ENCODE results near the gene DACH1.

DNA sequence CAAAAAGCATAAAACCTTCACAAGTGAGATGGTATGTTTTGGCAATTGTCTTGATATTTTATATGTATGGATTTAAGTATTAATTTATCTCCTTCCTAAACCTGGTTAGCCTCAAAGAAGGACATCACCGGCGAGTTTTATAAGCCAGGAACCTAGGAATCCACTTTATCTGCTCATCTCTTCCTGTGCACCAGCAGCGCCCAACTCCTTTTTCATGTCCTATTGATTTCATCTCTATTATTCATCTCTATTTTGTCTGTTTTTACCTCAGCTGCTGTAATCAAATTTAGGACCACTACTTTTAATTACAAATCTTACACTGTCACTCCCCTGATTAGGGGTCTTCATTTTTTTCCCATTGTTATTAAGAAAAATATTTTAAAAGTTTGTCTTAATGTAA, 286.4 kb downstream of the DACH1 start:
- TF ChIP-seq, protein P1, sequence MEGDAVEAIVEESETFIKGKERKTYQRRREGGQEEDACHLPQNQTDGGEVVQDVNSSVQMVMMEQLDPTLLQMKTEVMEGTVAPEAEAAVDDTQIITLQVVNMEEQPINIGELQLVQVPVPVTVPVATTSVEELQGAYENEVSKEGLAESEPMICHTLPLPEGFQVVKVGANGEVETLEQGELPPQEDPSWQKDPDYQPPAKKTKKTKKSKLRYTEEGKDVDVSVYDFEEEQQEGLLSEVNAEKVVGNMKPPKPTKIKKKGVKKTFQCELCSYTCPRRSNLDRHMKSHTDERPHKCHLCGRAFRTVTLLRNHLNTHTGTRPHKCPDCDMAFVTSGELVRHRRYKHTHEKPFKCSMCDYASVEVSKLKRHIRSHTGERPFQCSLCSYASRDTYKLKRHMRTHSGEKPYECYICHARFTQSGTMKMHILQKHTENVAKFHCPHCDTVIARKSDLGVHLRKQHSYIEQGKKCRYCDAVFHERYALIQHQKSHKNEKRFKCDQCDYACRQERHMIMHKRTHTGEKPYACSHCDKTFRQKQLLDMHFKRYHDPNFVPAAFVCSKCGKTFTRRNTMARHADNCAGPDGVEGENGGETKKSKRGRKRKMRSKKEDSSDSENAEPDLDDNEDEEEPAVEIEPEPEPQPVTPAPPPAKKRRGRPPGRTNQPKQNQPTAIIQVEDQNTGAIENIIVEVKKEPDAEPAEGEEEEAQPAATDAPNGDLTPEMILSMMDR (conservative IDR thresholded peaks at IDR 0.05; ENCODE audit: low read depth, low read length) = no peak
- TF ChIP-seq EZH2 (IDR thresholded peaks at IDR 0.05; ENCODE audit: low read length, unreplicated experiment) = no peak
- no peak for TF ChIP-seq EZH2phosphoT487 (IDR thresholded peaks at IDR 0.05; ENCODE audit: borderline replicate concordance, low read length)

Measured in PC-3 (cell line).